ENCODE data around the gene GOLGA6L9.
"Not testable (repeated sequence)": the region's sequence is repeated elsewhere in the genome, so short reads cannot be mapped to it uniquely, and the experiment has no call there.

Gene GOLGA6L9

GRCh38 chr15:82469381-82469780 is 39.8 kb downstream of the GOLGA6L9 start:
- DNase-seq, result not testable (repeated sequence)

- DNase-seq, result not testable (repeated sequence)
Measured at GRCh38 chr15:82472269-82472982, 42.8 kb downstream of the GOLGA6L9 start.

GRCh38 chr15:82474596-82475325 is 45.1 kb downstream of the GOLGA6L9 start:
- DNase-seq, result not testable (repeated sequence)

- DNase-seq, result not testable (repeated sequence)
Measured at GRCh38 chr15:82475345-82475967, 45.8 kb downstream of the GOLGA6L9 start.

- DNase-seq, result not testable (repeated sequence)
Measured at GRCh38 chr15:82476697-82477342, 47.2 kb downstream of the GOLGA6L9 start.

GRCh38 chr15:82477343-82478057 is 47.9 kb downstream of the GOLGA6L9 start:
- not testable (repeated sequence) for DNase-seq
